Endothelial cell of umbilical vein (primary cell): ENCODE results near the gene MYBBP1A.
A peak's percentile ranks its signal among the peaks of the same experiment; 100 is the strongest.

Source experiments
- CTCF ChIP-seq, 2 donors: IDR thresholded peaks; 1 replicate in 1 of 2; 2 replicates in 1 of 2; pipeline ENCODE4 v1.5.1; 2011; ENCODE audit warnings: low read length in 2 of 2, mild to moderate bottlenecking in 2 of 2, moderate library complexity in 2 of 2, control low read depth in 1 of 2, inconsistent platforms in 1 of 2, low read depth in 1 of 2; ENCODE audit not compliant: insufficient read depth in 1 of 2; ENCODE audit errors: extremely low read depth in 1 of 2
- EZH2 ChIP-seq: IDR thresholded peaks from 2 replicates; pipeline ENCODE4 v1.6.1; 2012; ENCODE audit warnings: borderline replicate concordance, low read depth, mild to moderate bottlenecking, moderate library complexity, low read length, inconsistent platforms; ENCODE audit not compliant: severe bottlenecking
- FOS ChIP-seq: IDR thresholded peaks from 2 replicates; pipeline ENCODE4 v1.6.1; 2011; ENCODE audit warnings: mild to moderate bottlenecking, low read length, moderate library complexity, borderline replicate concordance; ENCODE audit not compliant: insufficient read depth
- GATA2 ChIP-seq: IDR thresholded peaks from 2 replicates; pipeline ENCODE4 v1.7.0; 2011; ENCODE audit warnings: low read depth, mild to moderate bottlenecking, moderate library complexity, mixed read lengths, low read length; ENCODE audit not compliant: insufficient read length, insufficient read depth
- JUN ChIP-seq: IDR thresholded peaks from 2 replicates; pipeline ENCODE4 v1.6.1; 2011; ENCODE audit warnings: borderline replicate concordance, low read depth; ENCODE audit not compliant: insufficient read length, insufficient read depth
- MAX ChIP-seq: IDR thresholded peaks from 2 replicates; pipeline ENCODE4 v1.6.1; 2011; ENCODE audit not compliant: insufficient read depth, insufficient read length
- MYC ChIP-seq: IDR thresholded peaks from one replicate; pipeline ENCODE4 v1.6.1; 2011; ENCODE audit warnings: mild to moderate bottlenecking, low read depth, low read length
- POLR2A ChIP-seq: IDR thresholded peaks from 2 replicates; pipeline ENCODE4 v1.6.1; 2012; ENCODE audit warnings: low read depth, mild to moderate bottlenecking, control low read depth, low read length
- POLR2AphosphoS5 ChIP-seq: IDR thresholded peaks from 2 replicates; pipeline ENCODE4 v1.6.1; 2012; ENCODE audit warnings: low read depth, mild to moderate bottlenecking, control low read depth, low read length, moderate library complexity; ENCODE audit not compliant: insufficient read depth

GRCh38 chr17:4501295-4501949 is 53.8 kb downstream of the MYBBP1A start:
- TF ChIP-seq POLR2AphosphoS5: no peak
- TF ChIP-seq CTCF (IDR thresholded peaks at IDR 0.05; ENCODE audit: extremely low read depth in 1 of 2, insufficient read depth in 1 of 2, low read depth in 1 of 2, low read length in 2 of 2): peak in 1 of 2 donors; percentile 36
- TF ChIP-seq JUN: no peak
- no peak for TF ChIP-seq POLR2A
- TF ChIP-seq FOS: no peak
- no peak for TF ChIP-seq MYC
- TF ChIP-seq EZH2: no peak
- no peak for TF ChIP-seq MAX
- TF ChIP-seq GATA2: no peak
